ENCODE measurements around the gene KSR2.

DNA sequence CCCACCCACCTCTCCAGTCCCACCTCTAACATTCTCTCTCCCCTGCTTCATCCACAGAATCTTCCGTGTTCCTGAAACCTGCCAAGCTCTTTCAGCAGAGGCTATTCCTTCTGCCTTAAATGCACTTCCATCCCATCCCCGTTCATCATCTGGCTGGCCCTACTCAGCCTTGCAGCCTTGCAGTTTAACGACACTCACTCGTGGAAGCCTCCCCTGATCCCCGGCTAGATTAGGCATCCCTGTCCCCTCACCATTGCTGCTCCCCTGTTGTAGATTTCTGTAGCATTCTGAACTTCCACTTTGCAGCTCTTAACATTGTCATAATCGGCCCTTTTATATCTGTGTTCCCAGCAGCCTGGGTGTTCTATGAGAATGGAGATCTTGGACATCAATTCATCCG, 326.9 kb downstream of the KSR2 start:
- TF ChIP-seq CTCF (IDR thresholded peaks at IDR 0.05; ENCODE audit: low read depth, low read length, poor library complexity, severe bottlenecking) = no peak
- TF ChIP-seq EZH2phosphoT487 (IDR thresholded peaks at IDR 0.05; ENCODE audit: borderline replicate concordance, low read length) = no peak
